ENCODE results near the gene MRPS30.

MRPS30 gene

GRCh38 chr5:44797841-44798240, 10.9 kb upstream of the MRPS30 start:
- DNase-seq (ENCODE audit: low spot score) = no peak
- CTCF ChIA-PET = no interaction called here

GRCh38 chr5:44801992-44802391, 6.8 kb upstream of the MRPS30 start:
- no peak overlapping the region for H3K27ac ChIP-seq
- ChIA-PET CTCF (no interaction called here), POLR2A (ENCODE audit: low non-redundant PET) (no interaction called here)
- DNase-seq (ENCODE audit: low spot score) = no peak
- no peak for TF ChIP-seq CTCF (conservative IDR thresholded peaks at IDR 0.05; ENCODE audit: low read depth)

More at GRCh38 chr5:44797841-44798240, 10.9 kb upstream of the MRPS30 start:
- POLR2A ChIA-PET (ENCODE audit: low non-redundant PET) = no interaction called here
- TF ChIP-seq CTCF (conservative IDR thresholded peaks at IDR 0.05; ENCODE audit: low read depth) = no peak
- H3K27ac ChIP-seq = no peak overlapping the region

- ChIA-PET POLR2A (ENCODE audit: low non-redundant PET) (no interaction called here), CTCF (no interaction called here)
- no peak for DNase-seq (ENCODE audit: low spot score)
- no peak for TF ChIP-seq CTCF (conservative IDR thresholded peaks at IDR 0.05; ENCODE audit: low read depth)
- no peak overlapping the region for H3K27ac ChIP-seq
Measured at GRCh38 chr5:44806608-44807007, 2.1 kb upstream of the MRPS30 start.

- no peak for TF ChIP-seq CTCF (conservative IDR thresholded peaks at IDR 0.05; ENCODE audit: low read depth)
- no peak overlapping the region for H3K27ac ChIP-seq
- ChIA-PET CTCF (interaction anchor here (0.5 to 0.7 kb wide), 2 partner anchors 279 to 1078 kb away, joined by 3 read pairs; no protein-coding TSS in a partner anchor), POLR2A (ENCODE audit: low non-redundant PET) (no interaction called here)
- peak; percentile 35 for DNase-seq (ENCODE audit: low spot score)
Measured at GRCh38 chr5:44807269-44807668, 1.5 kb upstream of the MRPS30 start.

GRCh38 chr5:44809215-44809955, 638 bp downstream of the MRPS30 start:
- DNase-seq (ENCODE audit: low spot score) = peak; percentile 43
- TF ChIP-seq CTCF (conservative IDR thresholded peaks at IDR 0.05; ENCODE audit: low read depth) = no peak
- ChIA-PET POLR2A (ENCODE audit: low non-redundant PET) (interaction anchor here (0.6 kb wide), 1 partner anchor 173 kb away, joined by 3 read pairs; no protein-coding TSS in a partner anchor), CTCF (interaction anchor here (0.9 kb wide), 1 partner anchor 85 kb away, joined by 4 read pairs; no protein-coding TSS in a partner anchor)
- peak overlapping the region; percentile 87 for H3K27ac ChIP-seq

GRCh38 chr5:44809956-44810420, 1.2 kb downstream of the MRPS30 start:
- H3K27ac ChIP-seq = peak overlapping the region; percentile 87
- CTCF ChIA-PET = no interaction called here
- no peak for TF ChIP-seq CTCF (conservative IDR thresholded peaks at IDR 0.05; ENCODE audit: low read depth)

More at GRCh38 chr5:44809956-44810420, 1.2 kb downstream of the MRPS30 start:
- no peak for DNase-seq (ENCODE audit: low spot score)
- POLR2A ChIA-PET (ENCODE audit: low non-redundant PET) = no interaction called here
